ENCODE data around the gene L1CAM.
"Not testable (repeated sequence)": the region's sequence is repeated elsewhere in the genome, so short reads cannot be mapped to it uniquely, and the experiment has no call there.

The L1CAM gene

GRCh38 chrX:153820601-153821000, 65.4 kb downstream of the L1CAM start:
- TF ChIP-seq CTCF (IDR thresholded peaks at IDR 0.05; ENCODE audit: low read length, missing control alignments) = no peak
- DNase-seq (ENCODE audit: low read depth) = no peak
- no peak overlapping the region for H3K4me3 ChIP-seq (replicated peaks; ENCODE audit: low read depth, low read length)

- TF ChIP-seq CTCF (IDR thresholded peaks at IDR 0.05; ENCODE audit: low read length, missing control alignments) = no peak
- no peak for DNase-seq (ENCODE audit: low read depth)
- H3K4me3 ChIP-seq (replicated peaks; ENCODE audit: low read depth, low read length) = peak overlapping the region; percentile 29
Observed at GRCh38 chrX:153819384-153820040, 66.5 kb downstream of the L1CAM start.

- H3K4me3 ChIP-seq (replicated peaks; ENCODE audit: low read depth, low read length) = peak overlapping the region; percentile 29
- no peak for TF ChIP-seq CTCF (IDR thresholded peaks at IDR 0.05; ENCODE audit: low read length, missing control alignments)
- no peak for DNase-seq (ENCODE audit: low read depth)
Observed at GRCh38 chrX:153818571-153819383, 67.2 kb downstream of the L1CAM start.

DNA sequence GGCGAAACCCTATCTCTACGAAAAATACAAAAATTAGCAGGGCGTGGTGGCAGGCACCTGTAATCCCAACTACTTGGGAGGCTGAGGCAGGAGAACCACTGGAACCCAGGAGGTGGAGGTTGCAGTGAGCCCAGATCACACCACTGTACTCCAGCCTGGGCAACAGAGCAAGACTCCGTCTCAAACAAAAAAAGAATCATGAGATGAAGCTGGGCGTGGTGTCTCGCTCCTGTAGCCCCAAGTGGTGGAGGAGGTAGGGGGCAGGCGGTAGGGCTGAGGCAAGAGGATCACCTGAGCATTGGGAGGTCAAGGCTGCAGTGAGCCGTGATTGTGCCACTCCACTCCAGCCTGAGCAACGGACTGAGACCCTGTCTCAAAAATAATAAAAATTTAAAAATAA, 67.9 kb downstream of the L1CAM start:
- DNase-seq (ENCODE audit: low read depth); H3K4me3 ChIP-seq (replicated peaks; ENCODE audit: low read depth, low read length): not testable (repeated sequence)

GRCh38 chrX:153816831-153817690, 68.9 kb downstream of the L1CAM start:
- no peak for DNase-seq (ENCODE audit: low read depth)
- TF ChIP-seq CTCF (IDR thresholded peaks at IDR 0.05; ENCODE audit: low read length, missing control alignments) = no peak
- no peak overlapping the region for H3K4me3 ChIP-seq (replicated peaks; ENCODE audit: low read depth, low read length)

GRCh38 chrX:153814591-153815315, 71.2 kb downstream of the L1CAM start:
- H3K4me3 ChIP-seq (replicated peaks; ENCODE audit: low read depth, low read length) = no peak overlapping the region
- no peak for DNase-seq (ENCODE audit: low read depth)
- no peak for TF ChIP-seq CTCF (IDR thresholded peaks at IDR 0.05; ENCODE audit: low read length, missing control alignments)
